GM18517 (cell line): ENCODE data around the gene GALNT9.

Source experiments
- ATAC-seq: cut with Tn5 transposase; IDR thresholded peaks from one replicate; pipeline ENCODE4 v1.9.1; 2021; ENCODE audit warnings: mild to moderate bottlenecking, moderate library complexity; ENCODE audit not compliant: unreplicated experiment

The GALNT9 gene

DNA sequence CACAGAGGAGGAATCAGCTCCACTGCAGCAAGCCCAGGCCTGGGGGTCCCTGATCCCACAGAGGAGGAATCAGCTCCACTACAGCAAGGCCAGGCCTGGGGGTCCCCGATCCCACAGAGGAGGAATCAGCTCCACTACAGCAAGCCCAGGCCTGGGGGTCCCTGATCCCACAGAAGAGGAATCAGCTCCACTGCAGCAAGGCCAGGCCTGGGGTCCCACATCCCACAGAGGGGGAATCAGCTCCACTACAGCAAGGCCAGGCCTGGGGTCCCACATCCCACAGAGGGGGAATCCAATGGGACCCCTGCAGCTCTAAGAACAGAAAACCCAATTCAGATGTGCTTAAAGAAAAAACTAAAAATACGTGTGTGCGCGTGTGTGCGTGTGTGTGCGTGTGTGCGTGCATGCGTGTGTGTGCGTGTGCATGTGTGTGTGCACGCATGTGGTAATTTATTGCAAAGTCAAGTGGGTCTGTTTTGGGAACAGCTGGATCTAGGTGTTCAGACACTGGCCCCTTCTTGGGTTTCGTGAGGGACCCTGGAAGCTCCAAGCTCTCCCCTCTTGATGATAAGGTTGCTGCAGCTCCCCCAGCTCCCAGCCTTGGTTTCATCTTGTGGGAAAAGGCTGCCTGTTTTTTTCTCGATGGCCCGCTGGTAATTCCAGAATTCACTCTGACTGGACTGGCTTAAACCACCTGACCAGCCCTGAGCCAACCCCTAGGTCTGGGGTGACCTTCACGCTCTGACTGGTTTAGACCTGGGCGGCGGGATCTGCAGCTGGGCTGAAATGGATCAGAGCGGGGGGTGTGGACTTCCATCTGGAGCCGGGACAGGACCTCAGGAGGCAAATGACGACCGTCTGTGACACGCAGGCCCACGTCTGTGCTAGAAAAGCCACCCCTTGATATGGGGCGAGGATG, 47.1 kb downstream of the GALNT9 start:
- no peak for ATAC-seq

DNA sequence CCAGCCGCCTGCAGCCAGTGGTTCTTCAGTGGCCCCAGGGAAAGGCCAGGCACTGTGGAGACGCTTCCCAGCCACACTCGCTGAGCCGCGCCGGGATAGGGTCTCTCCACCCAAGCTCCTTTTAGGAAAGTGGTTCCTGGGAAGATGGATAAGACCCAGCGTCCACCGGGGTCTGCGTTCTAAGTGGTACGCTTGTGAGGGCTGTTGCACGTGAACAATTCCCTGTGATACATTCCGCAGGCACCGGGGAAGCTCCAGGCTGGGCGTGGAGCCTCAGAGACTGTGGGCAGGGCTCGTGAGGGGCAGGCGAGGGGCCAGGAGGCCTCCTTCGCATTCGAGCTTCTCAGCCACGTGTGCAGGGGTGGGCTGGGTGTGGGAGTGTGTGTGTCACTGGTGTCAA, 48.4 kb downstream of the GALNT9 start:
- ATAC-seq = no peak

- ATAC-seq = no peak
These were observed 49.0 kb downstream of the GALNT9 start for GRCh38 chr12:132280406-132280805.

DNA sequence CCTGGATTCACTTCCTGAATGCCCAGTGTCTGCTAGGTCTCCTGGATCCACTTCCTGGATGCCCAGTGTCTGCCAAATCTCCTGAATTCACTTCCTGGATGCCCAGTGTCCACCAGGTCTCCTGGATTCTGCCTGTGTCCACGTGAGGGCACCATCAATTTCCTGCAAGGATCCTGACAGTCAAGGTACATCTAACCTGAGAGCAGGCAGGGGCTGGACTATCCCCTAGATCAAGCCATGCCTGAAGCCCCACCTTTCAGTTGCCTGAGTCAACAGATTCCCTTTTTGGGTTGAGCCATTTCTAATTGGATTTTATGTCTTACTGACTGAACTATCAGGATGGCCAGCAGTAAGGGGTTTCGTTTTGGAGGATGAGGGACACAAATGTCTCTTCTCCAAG, 49.5 kb downstream of the GALNT9 start:
- no peak for ATAC-seq

DNA sequence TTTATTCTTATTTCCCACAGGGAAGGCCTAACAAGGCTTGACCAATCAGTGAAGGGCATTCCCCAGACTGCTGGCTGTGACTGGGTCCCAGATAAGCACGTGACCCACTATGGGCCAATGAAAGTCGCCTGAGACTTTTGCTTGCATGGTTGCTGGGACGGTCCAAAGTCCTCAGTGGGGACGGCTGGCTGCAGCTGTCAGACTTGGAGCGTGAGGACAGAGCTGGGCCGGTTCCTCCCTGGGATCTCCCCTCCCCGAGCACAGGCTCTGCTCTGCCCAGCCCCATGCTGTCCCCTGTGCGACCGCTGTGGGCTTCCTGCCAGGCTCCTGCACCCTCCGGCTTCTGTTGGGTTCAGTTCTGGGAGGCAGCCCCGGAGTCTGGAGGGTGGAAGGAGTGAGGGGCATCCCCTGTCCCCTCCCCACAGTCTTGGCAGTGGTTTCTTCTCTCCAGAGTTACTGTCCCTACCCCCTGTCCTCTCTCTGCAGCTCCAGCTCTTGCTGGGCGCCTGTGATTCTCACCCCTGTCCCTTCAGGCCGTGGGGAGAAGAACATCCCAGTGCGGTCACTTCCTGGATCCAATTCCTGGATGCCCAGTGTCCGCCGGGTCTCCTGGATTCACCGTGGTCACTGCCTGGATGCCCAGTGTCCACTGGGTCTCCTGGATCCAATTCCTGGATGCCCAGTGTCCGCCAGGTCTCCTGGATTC, 50.1 kb downstream of the GALNT9 start:
- ATAC-seq = no peak

DNA sequence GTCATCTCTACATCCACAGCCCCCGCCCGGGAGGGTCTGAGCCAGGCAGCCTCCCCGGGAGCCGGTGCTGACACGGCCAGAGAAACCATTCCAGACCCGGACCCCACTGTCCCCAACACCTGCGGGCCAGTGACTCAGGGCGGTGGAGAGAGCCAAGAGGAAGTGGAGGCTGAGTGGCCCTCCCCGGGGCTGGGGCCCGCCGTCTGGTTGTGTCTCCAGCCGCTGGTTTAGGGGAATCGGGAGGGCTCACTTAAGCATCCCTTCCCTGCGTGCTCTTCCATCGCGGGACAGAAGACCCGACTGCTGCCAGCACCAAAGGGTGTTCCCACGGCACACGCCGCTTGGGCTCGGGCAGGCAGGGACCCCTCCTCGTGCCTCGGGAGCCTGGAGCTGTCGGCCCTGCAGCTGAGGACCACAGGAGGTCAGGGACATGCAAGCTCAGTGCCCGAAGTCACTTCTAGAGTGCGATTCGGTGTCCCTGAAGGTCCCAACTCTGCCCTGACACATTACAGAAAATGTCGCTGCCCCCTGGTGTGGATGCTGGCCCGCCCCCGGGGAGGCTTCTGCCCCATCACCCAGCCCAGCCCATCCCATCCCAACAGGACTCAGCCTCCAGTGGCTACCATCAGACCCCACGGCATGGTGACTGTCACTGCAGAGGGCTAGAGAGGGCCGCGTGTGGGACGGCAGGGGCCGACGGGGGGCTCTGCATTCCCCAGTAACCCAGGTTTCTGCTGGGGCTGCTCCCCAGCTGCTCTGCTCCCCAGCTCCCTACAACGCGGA, 50.8 kb downstream of the GALNT9 start:
- no peak for ATAC-seq

DNA sequence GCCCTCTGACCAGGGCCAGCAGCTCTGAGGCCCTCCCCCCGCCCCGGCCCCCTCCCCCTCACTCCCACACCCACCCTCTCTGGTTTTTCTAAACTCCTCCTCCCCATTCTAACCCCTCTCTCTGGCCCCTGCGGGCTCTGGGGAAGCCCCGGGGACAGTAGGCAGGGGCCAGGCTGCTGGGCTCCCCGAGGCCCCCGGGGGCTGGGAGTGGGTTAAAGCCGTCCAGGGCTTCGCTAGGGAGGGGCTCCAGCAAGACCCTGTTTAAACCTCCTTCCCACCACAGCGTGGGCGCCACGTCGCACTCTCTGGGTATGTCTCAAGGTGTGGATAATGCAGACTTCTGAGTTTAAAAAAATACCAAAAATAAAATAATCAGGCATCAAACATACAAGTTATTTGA, 51.4 kb downstream of the GALNT9 start:
- no peak for ATAC-seq

DNA sequence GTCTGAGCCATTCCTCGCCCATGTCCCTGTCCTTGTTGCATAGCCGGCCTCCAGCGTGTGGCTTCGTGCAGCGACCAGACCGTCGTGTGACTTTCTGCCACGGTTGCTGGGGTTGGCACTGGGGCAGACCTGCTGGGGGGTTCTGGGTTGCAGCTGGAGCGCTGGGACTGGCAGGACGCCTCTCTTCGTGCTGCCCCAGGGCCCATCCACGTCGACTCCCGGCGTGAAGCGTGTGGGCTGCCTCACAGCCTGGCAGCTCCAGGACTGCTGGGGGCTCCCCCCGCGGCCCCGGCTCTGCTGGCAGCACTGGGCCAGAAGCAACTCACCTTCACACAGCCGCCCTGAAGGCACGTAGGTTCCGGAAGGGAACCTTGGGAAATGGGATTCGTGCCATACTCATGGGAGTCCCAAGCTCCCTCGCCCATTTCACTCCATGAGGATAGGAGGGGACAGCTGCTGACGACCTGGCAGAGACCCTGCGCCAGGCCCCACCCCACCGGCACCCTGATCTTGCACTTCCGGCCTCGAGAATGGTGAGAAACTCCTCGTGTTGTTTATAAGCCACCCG, 51.9 kb downstream of the GALNT9 start:
- ATAC-seq = no peak

DNA sequence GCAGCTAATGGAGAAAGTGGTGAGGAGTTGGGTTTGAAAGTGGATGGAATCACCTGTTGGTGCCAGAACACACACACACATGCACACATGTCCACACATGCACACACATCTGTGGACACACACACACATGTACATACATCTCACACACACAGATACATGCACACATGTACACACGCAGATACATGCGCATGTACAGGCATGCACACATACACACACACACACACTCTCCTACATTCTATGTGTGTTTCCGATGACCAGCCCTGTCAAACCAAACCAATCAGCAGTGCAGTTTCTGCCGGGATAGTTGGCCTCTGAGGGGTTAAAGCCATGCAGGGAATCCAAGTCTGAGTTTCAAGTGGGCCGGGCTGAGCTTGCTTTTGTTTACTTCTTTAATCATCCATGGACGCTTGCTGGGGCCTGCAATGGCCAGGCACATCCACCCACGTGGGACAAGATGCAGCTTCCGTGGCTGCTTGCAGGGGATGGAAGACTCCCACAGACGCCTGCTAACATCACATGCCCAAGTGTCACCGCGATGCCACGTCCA, 52.5 kb downstream of the GALNT9 start:
- ATAC-seq = no peak

- no peak for ATAC-seq
These were observed 53.1 kb downstream of the GALNT9 start for GRCh38 chr12:132276066-132276826.

DNA sequence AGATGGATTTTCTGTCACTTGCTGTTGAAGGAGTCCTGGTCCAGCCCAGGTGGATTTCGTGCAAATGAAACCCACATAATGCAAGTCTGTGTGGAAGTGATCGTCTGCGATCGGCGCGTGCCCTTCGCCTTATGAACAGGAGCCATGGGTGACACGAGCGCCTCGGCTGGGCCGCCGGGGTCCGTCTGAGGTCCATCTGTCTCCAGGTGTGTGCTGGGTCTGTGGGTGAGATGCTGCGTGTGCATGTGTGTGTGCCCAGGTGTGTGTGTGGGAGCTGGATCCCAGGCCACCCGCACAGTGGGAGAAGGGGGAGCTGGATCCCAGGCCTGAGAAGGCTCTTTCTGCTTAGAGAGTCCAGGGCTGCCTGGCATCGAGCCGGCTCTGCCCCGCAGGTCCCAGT, 53.8 kb downstream of the GALNT9 start:
- no peak for ATAC-seq

GRCh38 chr12:132275110-132275531, 54.3 kb downstream of the GALNT9 start:
- no peak for ATAC-seq

- no peak for ATAC-seq
These were observed 55.4 kb downstream of the GALNT9 start for GRCh38 chr12:132273992-132274334.

DNA sequence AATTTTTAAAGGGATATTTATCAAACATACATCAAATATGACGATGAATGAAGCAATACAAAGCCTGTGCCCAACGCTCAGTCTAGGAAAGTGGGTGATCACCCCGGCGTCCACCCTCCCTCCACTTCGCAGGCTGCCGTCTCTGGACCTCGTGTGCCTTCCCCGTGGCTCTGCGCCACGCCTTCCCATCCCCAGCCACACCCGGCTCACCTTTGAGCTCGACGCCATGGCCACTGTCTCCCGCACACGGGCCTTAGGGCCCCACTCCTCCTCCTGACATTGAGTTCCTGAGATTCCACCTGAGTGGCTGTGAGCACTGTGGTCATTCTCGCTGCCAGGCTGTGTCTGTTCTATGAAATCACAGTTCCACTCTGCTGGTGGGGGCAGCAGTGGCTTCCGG, 56.7 kb downstream of the GALNT9 start:
- ATAC-seq = no peak

DNA sequence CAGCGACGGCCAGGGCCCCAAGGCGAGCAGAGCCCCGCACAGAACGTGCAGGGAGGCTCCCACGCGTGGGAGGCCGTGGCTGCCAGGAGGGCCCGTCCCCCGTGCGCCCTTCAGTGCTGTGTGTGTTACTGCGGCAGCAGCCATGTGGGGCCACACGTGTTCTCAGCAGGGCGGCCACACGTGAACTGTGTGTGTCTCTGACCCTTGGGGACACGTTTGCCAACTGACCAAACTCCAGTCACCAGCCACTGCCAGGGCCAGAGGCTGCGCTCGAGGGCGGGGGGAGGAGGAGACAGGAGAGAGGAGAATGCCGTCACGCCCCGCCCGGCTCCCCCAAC, 57.7 kb downstream of the GALNT9 start:
- no peak for ATAC-seq

DNA sequence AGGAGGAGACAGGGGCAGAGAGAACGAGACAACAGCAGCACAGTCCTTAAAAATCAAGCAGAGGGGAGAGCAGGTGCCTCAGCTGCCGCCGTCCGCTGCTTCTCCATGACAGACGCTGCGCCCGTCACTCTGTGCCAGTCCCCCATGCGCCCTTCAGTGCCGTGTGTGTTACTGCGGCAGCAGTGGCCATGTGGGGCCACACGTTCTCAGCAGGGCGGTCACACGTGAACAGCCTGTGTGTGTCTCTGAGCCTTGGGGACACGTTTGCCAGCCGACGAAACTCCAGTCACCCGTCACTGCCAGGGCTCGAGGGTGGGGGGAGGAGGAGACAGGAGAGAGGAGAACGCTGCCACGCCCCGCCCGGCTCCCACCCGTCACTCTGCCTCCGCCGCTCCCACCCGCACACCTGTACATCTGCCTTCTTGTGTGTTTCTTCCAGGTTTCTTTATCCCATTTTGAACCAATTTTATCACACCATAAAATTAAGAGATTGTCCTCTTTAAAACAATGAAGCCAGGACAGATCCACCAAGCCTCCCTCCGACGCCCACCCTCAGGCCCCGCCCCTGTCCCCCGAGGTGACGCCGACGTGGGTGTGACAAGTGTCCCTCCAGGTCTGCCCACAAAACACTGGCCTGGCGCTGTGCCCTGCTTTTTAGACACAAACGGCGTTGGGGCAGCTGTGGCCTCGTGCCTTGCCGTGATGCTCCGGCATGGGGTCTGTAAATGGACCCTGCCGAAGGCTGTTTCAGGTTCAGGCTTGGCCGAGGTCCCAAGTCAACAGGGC, 58.2 kb downstream of the GALNT9 start:
- no peak for ATAC-seq

GRCh38 chr12:132270516-132270915, 58.9 kb downstream of the GALNT9 start:
- ATAC-seq = no peak

- ATAC-seq = no peak
These were observed 60.0 kb downstream of the GALNT9 start for GRCh38 chr12:132269271-132269968.

GRCh38 chr12:132268674-132269073, 60.7 kb downstream of the GALNT9 start:
- no peak for ATAC-seq
